NCI-H1694 treated with DMSO at 0.1 percent for 48 hours (cell line): ENCODE results near the gene LRRC26.

Source experiments
- DNase-seq: peaks from one replicate; lab custom pipeline; 2025; lab: John Stamatoyannopoulos, UW

Gene LRRC26

GRCh38 chr9:137169896-137170358, at the start of gene LRRC26:
Gene LRRC26, minus strand, starts transcription at chr9:137170051. Its CDS starts 108 bp downstream, at chr9:137169943.
- no peak for DNase-seq

- no peak for DNase-seq
Measured at GRCh38 chr9:137218754-137219271, 49.0 kb upstream of the LRRC26 start.

- DNase-seq = no peak
Measured at GRCh38 chr9:137218212-137218753, 48.4 kb upstream of the LRRC26 start.

GRCh38 chr9:137217276-137218211, 47.7 kb upstream of the LRRC26 start:
- no peak for DNase-seq

GRCh38 chr9:137216188-137216965, 46.5 kb upstream of the LRRC26 start:
- DNase-seq = no peak

GRCh38 chr9:137215196-137215986, 45.5 kb upstream of the LRRC26 start:
- no peak for DNase-seq

- DNase-seq = no peak
Measured at GRCh38 chr9:137214620-137215019, 44.8 kb upstream of the LRRC26 start.

- no peak for DNase-seq
Measured at GRCh38 chr9:137213160-137214060, 43.6 kb upstream of the LRRC26 start.

GRCh38 chr9:137212520-137212919, 42.7 kb upstream of the LRRC26 start:
- no peak for DNase-seq

GRCh38 chr9:137211532-137211931, 41.7 kb upstream of the LRRC26 start:
- DNase-seq = no peak

GRCh38 chr9:137206602-137207001, 36.8 kb upstream of the LRRC26 start:
- no peak for DNase-seq

GRCh38 chr9:137205126-137206069, 35.5 kb upstream of the LRRC26 start, which contains the start of the genes NDOR1 and TMEM203:
Gene NDOR1, plus strand, starts transcription at chr9:137205700. Its CDS starts 78 bp downstream, at chr9:137205778.
Gene TMEM203, minus strand, starts transcription at chr9:137205648. Its CDS starts 234 bp downstream, at chr9:137205414.
- peak; percentile 42 for DNase-seq

- DNase-seq = no peak
Measured at GRCh38 chr9:137204731-137205125, 34.9 kb upstream of the LRRC26 start.

- no peak for DNase-seq
Measured at GRCh38 chr9:137202966-137203365, 33.1 kb upstream of the LRRC26 start.

- DNase-seq = no peak
Measured at GRCh38 chr9:137201205-137201868, 31.5 kb upstream of the LRRC26 start.

GRCh38 chr9:137200311-137201204, 30.7 kb upstream of the LRRC26 start, which contains the start of gene TPRN:
Gene TPRN, minus strand, starts transcription at chr9:137200741. Its CDS starts 30 bp downstream, at chr9:137200711.
- peak; percentile 94 for DNase-seq

GRCh38 chr9:137199411-137200121, 29.7 kb upstream of the LRRC26 start:
- no peak for DNase-seq
